ENCODE measurements around the gene ZNF397. TPM values are rescaled to one million over a fixed set of nuclear protein-coding genes. Genes with fewer than 3 reads are reported as not detected.

The ZNF397 gene
- total and polyA plus RNA-seq, 4 donors = 12.2 to 53.8 (median 17.1) TPM

DNA sequence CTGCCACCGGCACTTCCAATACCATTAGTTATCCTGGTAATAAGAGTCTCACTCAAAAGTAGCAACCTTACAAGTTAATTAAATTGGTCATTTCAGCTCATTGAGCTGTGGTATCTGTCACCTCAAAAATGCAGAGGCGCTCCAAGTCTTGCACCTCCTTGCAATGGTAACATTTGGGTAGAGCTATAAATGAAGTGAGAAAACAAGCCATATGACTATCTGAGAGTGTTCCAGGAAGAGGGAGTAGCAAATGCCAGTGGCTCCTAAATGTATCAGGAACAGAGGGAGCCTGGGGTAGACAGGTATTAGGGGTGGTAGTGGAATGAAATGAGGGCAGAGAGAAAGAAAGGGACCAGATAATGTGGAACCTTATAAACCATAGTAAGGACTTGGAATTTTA is 55.2 kb downstream of the ZNF397 start:
- peaks cover 2 to 16% (median 3%) of the 10 kb centered on the region in 5 donors for H3K4me1 ChIP-seq (ENCODE audit: control insufficient read depth in 5 of 5, insufficient read depth in 5 of 5, low read length in 5 of 5)
- no peaks in the 10 kb centered on the region for H3K27me3 ChIP-seq (ENCODE audit: control insufficient read depth in 3 of 3, insufficient read depth in 3 of 3, low read length in 2 of 3)
- ATAC-seq (ENCODE audit: insufficient read depth, low FRiP score) = no peak
- H3K4me3 ChIP-seq = no peak overlapping the region
- H3K9me3 ChIP-seq (ENCODE audit: control insufficient read depth in 4 of 4, insufficient read depth in 3 of 4, low read length in 3 of 4) = peaks cover 0 to 5% (median 3%) of the 10 kb centered on the region in 4 donors
- H3K36me3 ChIP-seq (ENCODE audit: control insufficient read depth in 4 of 4, insufficient read depth in 4 of 4, low read length in 4 of 4) = peaks cover 7 to 32% (median 23%) of the 10 kb centered on the region in 4 donors
- H3K27ac ChIP-seq (ENCODE audit: low read depth in 1 of 2, low read length in 1 of 2) = no peak overlapping the region
- TF ChIP-seq, protein P1, sequence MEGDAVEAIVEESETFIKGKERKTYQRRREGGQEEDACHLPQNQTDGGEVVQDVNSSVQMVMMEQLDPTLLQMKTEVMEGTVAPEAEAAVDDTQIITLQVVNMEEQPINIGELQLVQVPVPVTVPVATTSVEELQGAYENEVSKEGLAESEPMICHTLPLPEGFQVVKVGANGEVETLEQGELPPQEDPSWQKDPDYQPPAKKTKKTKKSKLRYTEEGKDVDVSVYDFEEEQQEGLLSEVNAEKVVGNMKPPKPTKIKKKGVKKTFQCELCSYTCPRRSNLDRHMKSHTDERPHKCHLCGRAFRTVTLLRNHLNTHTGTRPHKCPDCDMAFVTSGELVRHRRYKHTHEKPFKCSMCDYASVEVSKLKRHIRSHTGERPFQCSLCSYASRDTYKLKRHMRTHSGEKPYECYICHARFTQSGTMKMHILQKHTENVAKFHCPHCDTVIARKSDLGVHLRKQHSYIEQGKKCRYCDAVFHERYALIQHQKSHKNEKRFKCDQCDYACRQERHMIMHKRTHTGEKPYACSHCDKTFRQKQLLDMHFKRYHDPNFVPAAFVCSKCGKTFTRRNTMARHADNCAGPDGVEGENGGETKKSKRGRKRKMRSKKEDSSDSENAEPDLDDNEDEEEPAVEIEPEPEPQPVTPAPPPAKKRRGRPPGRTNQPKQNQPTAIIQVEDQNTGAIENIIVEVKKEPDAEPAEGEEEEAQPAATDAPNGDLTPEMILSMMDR (IDR thresholded peaks at IDR 0.05; ENCODE audit: control extremely low read depth, extremely low read depth) = no peak
- DNase-seq = no peak
- H3K9ac ChIP-seq (ENCODE audit: insufficient read depth in 1 of 2, low read length in 2 of 2) = no peak overlapping the region
- 95% methylated on average over 2 of the region's 2 CpGs for WGBS, 2 donors

DNA sequence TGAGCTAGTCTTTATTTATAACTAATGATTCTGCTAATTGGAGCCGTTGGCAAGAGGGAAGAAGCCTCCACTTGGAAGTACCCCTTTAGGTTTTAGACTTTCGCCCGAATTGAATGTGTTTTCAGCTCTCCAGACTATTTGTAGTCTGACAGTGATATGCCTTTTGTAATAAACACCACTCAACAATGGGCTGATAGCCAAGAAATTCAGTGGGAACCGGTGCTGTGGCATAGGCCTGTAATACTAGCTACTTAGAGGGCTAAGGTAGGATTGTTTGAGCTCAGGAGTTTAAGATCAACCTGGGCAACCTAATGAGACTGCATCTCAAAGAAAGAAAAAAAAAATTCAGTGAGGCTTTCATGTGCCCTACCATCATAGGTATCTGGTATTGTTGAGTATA is 62.8 kb downstream of the ZNF397 start:
- Histone ChIP-seq H3K4me1 (ENCODE audit: control insufficient read depth in 5 of 5, insufficient read depth in 5 of 5, low read length in 5 of 5) (peaks cover 0 to 4% (median 0%) of the 10 kb centered on the region in 5 donors), H3K27ac (ENCODE audit: low read depth in 1 of 2, low read length in 1 of 2) (no peak overlapping the region), H3K9ac (ENCODE audit: insufficient read depth in 1 of 2, low read length in 2 of 2) (no peak overlapping the region), H3K9me3 (ENCODE audit: control insufficient read depth in 4 of 4, insufficient read depth in 3 of 4, low read length in 3 of 4) (peaks cover 22 to 52% (median 33%) of the 10 kb centered on the region in 4 donors), H3K4me3 (no peak overlapping the region), H3K27me3 (ENCODE audit: control insufficient read depth in 3 of 3, insufficient read depth in 3 of 3, low read length in 2 of 3) (no peaks in the 10 kb centered on the region), H3K36me3 (ENCODE audit: control insufficient read depth in 4 of 4, insufficient read depth in 4 of 4, low read length in 4 of 4) (peaks cover 14 to 70% (median 38%) of the 10 kb centered on the region in 4 donors)
- ATAC-seq (ENCODE audit: insufficient read depth, low FRiP score) (no peak), DNase-seq (no peak)
- TF ChIP-seq, protein P1 (IDR thresholded peaks at IDR 0.05; ENCODE audit: control extremely low read depth, extremely low read depth) = no peak
- WGBS, 2 donors = 93 to 96% methylated on average over 4 of the region's 4 CpGs

DNA sequence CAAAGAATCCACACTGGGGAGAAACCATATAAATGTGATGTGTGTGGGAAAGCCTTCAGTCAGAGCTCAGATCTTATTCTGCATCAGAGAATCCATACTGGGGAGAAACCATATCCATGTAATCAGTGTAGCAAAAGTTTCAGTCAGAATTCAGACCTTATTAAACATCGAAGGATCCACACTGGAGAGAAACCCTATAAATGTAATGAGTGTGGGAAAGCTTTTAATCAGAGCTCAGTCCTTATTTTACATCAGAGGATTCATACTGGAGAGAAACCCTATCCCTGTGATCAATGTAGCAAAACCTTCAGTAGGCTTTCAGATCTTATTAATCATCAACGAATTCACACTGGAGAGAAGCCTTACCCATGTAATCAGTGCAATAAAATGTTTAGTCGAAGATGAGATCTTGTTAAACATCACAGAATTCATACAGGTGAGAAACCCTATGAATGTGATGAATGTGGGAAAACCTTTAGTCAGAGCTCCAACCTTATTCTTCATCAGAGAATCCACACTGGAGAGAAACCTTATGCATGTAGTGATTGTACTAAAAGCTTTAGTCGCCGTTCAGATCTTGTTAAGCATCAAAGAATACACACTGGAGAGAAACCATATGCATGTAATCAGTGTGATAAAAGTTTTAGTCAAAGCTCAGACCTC is 65.9 kb downstream of the ZNF397 start:
- TF ChIP-seq, protein P1 (IDR thresholded peaks at IDR 0.05; ENCODE audit: control extremely low read depth, extremely low read depth) = no peak
- H3K4me3 ChIP-seq = no peak overlapping the region
- H3K27ac ChIP-seq (ENCODE audit: low read depth in 1 of 2, low read length in 1 of 2) = no peak overlapping the region
- peaks cover 20 to 53% (median 33%) of the 10 kb centered on the region in 4 donors for H3K9me3 ChIP-seq (ENCODE audit: control insufficient read depth in 4 of 4, insufficient read depth in 3 of 4, low read length in 3 of 4)
- H3K9ac ChIP-seq (ENCODE audit: insufficient read depth in 1 of 2, low read length in 2 of 2) = no peak overlapping the region
- ATAC-seq (ENCODE audit: insufficient read depth, low FRiP score) (no peak), DNase-seq (no peak)
- H3K36me3 ChIP-seq (ENCODE audit: control insufficient read depth in 4 of 4, insufficient read depth in 4 of 4, low read length in 4 of 4) = peaks cover 11 to 57% (median 29%) of the 10 kb centered on the region in 4 donors
- 98% methylated on average over 5 of the region's 5 CpGs for WGBS, 2 donors
- H3K27me3 ChIP-seq (ENCODE audit: control insufficient read depth in 3 of 3, insufficient read depth in 3 of 3, low read length in 2 of 3) = no peaks in the 10 kb centered on the region
- peaks cover 0 to 8% (median 0%) of the 10 kb centered on the region in 5 donors for H3K4me1 ChIP-seq (ENCODE audit: control insufficient read depth in 5 of 5, insufficient read depth in 5 of 5, low read length in 5 of 5)

Other genes with a start within 250 kb of the ZNF397 start
- 10 to 100 TPM; 26.3 to 57.8 TPM for gene MAPRE2, start 199.6 kb upstream of the ZNF397 start, total RNA-seq
- 10 to 100 TPM; 12.5 to 13.3 TPM for gene MAPRE2, start 199.6 kb upstream of the ZNF397 start, polyA plus RNA-seq
- gene ZSCAN30, start 49.2 kb downstream of the ZNF397 start, total RNA-seq = 10 to 100 TPM; 14.6 to 42.6 TPM
- gene ZSCAN30, start 49.2 kb downstream of the ZNF397 start, polyA plus RNA-seq = 1 to 10 TPM; 5.7 to 9.7 TPM
- 10 to 100 TPM; 45.5 to 67.9 TPM for gene ZNF24, start 103.4 kb downstream of the ZNF397 start, total RNA-seq
- 10 to 100 TPM; 14.3 to 17.9 TPM for gene ZNF24, start 103.4 kb downstream of the ZNF397 start, polyA plus RNA-seq
- gene ZNF396, start 136.3 kb downstream of the ZNF397 start, total RNA-seq = 1 to 10 TPM; 6.3 to 6.7 TPM
- gene ZNF396, start 136.3 kb downstream of the ZNF397 start, polyA plus RNA-seq = 1 to 10 TPM; 2.4 to 2.7 TPM

Measured in lung (tissue), 12 donors.